GM12892 (cell line): ENCODE data around the gene CTNND2.

Experiments
- POLR2A ChIP-seq: IDR thresholded peaks from 2 replicates; pipeline ENCODE4 v1.6.1; 2011; ENCODE audit warnings: low read depth, low read length, control low read depth
- POLR2AphosphoS5 ChIP-seq: IDR thresholded peaks from 2 replicates; pipeline ENCODE4 v1.6.1; 2011; ENCODE audit warnings: low read depth, low read length, control low read depth

DNA sequence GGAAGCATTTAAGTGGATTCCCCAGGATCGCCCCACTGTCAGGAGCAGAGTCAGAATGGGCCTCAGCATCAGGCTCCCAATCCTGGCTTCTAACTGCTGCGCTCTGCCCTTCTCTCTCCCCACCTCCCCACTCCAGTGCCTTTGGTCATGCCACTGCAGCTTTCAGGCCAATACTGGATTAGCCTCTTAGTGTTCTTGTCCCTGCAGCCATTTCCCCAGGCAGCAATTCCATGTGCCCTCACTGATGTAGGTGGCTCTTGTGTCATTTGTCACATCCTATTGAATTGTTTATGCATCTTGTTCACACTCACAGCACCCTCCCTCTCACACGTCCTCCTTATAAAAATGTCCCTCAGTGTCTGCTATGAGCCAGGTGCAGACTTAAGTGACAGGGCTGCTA lies 599.0 kb downstream of the CTNND2 start:
- no peak for TF ChIP-seq POLR2AphosphoS5
- no peak for TF ChIP-seq POLR2A
